NCI-H1092 treated with DMSO at 0.1 percent for 48 hours (cell line): ENCODE data around the gene CEP128.

Source experiments
- DNase-seq: peaks from one replicate; lab custom pipeline; 2025; lab: John Stamatoyannopoulos, UW

The CEP128 gene

DNA sequence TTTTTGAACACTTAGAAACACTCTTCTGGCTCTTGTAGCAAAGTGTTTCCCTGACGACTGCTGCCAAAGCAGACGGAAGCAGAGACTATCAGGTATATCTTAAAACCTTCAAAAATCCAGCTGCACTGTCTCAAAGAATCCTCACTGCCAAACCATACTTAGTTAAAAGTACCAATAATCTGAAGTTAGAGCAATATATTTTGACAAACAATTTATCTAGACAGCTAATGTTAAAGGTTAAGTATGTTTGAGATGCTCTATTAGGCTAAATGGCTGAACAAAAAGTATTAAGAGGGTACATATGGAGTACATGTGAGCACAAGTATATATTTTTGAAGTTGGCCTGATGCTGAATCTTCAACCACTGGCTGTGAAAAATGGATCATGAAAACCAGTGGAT is 398.3 kb downstream of the CEP128 start:
- DNase-seq: no peak

DNA sequence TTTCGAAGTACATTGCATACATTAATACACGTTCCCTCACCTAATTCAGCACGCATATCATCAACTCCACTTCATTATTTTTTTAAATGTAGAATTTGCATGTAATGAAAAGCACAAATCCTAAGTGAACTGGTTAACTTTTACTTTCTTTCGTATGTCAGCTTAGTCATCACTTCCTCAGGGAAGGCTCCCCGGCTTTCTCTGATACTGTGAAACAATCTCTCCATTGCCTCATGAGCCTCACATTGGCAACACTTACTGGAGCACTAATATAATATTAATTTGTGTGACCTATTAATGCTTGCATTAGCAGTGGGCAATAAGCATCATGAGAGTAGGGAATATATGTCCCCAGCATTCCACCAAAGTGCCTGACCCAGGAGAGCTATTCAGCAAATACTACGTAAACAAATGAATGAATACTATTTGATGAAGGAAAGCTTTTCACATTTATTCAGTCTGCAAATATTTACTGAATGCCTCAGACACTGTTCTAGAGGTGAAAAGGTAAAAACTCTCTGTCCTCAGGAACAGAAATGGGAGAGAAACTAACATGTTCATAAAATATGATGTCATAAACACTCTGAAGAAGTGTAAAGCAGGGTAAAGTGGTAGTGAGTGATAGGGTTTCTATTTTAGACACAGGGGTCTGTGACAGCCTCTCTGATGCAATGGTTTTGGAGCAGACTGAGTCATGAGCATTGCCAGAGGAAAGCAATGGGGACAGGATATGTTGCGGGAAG is 402.7 kb downstream of the CEP128 start:
- no peak for DNase-seq

DNA sequence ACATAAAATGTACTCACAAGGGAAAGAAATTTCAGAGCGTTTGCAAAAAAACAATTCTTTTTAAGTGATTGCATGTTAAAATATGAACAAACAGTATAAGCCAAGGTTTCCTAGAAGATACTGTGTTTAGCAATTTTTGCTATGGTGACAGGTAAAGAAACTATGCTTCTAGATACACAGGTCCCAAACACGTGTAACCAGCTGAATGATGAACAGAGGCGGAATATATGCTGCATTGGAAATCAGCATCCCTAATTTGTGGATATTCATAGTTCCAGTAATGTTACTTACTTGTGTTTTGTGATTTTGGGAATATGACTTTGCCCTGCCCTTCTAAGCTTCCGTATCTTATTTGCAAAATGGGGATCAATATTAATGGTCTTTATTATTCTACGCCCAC is 403.9 kb downstream of the CEP128 start:
- no peak for DNase-seq

DNA sequence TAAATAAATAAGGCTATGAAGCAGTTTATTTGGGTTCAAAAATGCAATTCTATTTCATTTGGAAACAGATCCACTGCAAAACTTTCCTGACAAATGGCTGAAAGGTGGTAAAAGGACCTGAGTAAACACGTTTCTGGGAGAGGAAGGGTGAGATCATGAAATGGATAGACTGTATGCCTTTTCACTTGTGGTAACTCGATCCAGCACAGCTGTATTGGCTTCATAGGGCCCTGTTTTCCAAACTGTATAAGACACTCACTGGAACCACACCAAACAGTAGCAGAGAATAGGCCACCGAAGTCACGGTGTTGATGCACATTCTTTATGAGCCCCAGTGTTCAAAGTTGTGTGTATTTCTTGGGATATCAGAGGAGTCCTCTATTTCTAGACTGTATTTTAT is 405.1 kb downstream of the CEP128 start:
- DNase-seq: peak; percentile 43

DNA sequence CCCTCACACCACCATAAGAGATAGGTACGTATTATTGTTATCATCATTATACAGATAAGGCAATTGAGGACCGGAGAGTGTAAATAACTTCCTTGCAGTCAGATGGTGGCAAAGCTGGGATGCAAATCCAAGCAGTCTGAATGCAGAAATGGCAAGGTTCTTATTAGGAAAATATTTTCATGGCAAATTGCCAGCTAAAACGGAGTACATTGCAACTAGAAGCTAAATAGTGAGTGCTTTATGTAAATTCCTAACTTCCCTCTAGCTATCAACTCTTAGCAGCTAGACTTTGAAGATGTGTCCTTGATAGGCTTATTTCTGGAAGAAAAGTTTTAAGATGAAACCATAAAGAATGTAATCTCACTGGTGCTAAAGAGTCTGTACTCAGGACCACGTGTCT is 406.4 kb downstream of the CEP128 start:
- DNase-seq: no peak

DNA sequence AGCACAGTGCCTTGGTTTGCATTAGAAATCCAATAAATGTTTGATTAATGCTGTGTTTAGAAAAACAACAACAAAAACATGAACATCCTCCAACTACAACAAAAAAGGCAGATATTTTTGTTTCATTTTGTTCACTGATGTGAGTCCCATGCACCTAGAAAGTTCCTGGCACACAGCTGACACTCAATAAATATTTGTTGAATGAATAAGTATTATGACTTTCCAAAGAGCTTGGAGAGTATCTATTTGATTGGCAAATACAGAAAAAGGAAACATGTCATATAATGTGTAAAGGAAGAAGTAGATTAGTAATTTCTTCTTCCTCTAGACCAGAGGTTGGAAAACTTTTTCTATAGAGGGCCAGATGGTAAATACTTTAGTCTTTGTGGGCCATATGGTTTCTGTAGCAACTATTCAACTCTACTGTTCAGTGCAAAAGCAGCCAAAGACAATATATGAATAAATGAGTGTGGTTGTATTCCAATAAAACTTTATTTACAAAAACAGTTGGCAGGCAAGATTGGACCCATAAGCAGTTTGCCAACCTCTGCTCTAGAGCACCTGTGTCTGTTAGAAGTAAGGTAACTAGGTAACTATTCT is 417.9 kb downstream of the CEP128 start:
- no peak for DNase-seq

DNA sequence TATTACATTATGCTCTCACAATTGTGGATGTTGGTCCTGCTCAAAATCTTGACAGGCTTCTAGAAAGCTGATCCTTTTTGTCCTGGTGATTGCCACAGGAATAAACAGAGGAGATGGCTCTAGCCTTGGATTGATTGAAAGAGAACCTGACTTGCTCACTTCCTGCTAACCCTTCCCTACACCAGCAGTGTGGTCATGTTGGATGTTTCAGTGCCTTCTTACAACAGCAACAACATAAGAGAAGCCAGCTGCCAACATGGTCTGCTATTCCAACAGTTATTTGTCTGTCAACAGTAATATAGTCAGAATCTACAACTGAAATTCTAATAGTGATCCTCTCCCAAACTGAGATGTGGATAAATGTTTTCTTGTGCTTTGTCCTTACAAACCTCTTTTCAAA is 418.6 kb downstream of the CEP128 start:
- DNase-seq: no peak

DNA sequence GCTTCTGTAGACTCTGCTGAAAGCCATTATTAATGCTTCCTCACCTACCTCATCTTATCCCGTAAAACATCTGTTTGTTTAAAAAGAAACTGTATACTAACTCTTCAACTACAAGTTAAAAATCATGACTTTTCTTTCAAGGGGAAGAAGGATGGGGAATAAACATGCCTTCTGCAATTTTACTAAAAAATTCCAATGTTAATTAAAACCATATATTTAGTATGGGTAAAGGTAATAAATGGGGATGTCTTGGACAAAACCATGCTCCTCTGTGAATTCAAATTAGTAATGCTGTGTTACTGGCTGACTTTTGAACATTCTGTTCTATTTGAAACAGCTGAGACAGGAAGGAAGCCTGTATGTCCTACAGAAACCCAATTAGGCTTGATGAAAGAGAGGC is 419.1 kb downstream of the CEP128 start:
- no peak for DNase-seq

DNA sequence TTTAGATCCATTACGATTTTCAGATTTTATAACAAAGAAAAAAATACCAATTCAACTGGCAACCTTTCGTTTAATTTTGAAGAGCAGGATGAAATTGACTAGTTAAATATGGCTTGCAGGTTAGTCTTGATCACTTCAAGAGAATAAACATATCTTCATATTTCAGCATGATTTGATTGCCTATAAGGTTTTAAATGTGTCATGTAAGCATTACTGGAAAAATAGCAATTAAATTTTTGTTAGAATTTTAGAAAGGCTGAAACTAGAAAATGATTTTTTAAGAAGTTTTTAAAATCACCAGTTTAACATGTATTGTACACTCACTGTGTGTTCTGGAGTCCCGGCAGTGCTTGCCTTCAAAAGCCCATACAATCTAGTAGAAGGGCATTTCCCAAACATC is 420.1 kb downstream of the CEP128 start:
- DNase-seq: no peak

DNA sequence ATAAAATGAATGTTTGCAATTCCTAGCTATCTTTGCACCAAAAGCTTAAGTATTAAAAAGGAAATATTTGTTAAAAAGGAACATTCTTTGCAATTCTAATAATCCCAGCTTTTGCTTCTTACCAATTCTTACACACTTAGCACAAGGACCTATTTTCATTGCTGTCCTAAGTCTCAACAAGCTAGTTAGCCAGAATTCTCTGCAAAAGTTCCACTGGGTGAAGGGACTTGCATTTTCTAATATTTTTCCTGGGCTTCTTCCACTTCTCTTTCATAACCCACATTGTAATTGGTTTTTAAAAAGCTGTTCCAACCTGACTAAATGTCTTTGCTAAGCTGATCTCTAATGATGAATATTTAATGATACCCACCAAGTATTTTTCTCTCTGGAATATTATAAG is 422.5 kb downstream of the CEP128 start:
- no peak for DNase-seq

DNA sequence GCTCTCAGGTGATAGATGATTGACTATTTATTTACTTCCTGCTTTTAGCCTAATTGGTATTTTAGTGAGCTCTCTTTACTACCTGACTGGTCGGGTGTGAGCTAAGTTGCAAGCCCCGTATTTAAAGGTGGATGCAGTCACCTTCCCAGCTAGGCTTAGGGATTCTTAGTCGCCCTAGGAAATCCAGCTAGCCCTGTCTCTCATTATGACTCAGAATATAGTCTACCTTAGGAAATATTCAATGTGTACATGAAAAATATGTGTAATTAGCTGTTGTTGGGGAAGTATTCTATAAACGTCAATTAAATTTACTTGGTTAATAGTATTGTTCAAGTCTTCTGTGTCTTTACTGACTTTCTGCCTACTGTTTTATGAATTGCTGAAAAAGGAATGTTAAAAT is 423.4 kb downstream of the CEP128 start:
- no peak for DNase-seq

DNA sequence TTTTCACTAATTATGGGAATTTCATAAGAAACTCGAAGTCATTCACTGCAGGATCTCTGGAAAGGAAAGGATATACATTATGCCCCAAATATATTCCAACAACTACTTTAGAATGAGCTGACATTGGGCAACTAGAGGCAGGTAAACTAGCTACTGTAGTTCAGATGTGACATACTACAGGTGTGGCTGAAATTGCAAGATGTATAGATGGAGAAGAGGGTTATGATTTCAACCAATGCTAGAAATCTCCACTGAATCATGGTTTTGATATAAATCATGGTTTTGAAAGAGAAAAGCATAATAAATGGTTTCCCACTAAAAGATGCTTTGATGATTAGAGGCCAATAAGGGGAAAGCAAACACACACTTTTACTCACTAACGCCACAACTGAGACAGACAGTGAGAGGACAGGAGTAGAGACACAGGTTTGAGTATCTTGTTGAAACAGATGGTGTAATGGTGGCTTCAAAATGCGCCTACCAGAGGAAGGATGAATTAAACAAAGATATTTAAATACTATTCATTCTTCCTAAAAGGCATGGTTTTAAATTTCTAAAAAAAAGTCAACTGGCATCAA is 434.2 kb downstream of the CEP128 start:
- DNase-seq: no peak

DNA sequence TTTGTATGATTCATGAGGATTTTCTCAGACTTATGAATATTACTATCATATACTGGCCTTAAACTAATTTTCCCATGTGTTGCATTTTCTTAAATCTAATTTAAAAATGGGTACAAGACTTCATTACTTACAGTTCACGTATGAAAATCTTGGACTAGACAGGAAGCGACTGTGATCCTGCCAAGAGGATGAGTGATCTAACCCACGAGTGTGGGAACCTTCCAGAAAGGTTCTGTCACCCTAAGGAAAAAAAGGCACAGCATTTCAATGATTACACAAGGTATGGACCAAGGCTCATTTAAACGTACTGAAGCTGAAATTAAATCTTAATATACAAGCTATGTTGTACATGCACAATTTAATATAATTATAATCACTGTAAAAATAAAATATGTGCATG is 436.8 kb downstream of the CEP128 start:
- DNase-seq: no peak

DNA sequence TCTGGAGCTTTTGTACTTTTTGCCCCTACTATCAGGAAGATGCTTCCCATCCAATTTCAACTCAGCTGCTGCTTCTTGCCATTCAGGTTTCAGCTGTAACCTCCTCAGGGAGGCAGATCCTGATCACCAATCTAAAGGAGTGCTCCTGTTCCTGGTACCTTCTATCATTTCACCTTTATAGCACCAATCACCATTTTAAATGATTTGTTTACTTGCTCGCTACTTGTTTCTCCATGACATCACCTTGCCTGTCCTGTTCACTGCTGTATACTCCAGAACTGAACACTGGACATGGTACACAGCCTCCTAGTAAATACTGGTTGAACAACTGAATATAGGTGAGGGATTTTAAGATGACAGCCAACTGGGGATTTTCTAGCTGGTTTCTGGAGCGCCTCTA is 443.0 kb downstream of the CEP128 start:
- no peak for DNase-seq

DNA sequence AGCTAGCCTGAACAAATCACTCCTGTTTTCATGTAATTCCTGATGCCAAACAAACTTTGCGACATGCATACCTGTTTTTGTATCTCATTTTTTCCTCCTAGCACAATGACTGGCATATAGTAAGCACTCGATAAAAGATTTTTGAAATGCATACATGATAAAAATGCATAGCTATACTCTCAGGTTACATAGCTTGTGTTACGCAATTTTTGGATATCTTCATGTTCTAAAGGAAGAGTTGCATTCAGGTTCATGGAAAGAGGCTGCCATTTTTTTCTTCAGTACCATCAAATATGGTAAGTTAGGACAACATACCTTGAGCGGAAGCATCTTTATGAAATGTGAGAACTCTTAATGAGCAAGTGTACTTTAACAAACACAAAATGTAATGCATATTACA is 445.4 kb downstream of the CEP128 start:
- DNase-seq: no peak

DNA sequence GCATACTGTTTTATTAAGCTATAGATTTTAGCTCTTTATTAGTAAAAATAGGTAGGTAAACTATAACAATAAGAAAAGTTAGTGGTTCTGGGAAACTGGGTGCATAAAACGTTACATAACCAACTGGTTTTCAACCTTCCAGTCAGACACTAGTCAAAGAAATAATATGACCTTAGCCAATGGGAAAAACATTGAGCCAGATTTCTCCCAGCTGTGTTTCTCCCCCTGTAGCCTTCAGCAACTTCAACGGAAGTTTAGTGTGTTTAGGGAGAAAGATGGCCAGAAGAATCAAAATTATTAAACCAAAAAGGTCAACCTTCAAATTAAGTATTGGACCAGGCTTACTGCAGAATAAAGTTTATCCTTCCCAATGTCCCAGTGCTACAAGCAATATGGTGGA is 446.8 kb downstream of the CEP128 start:
- DNase-seq: no peak

DNA sequence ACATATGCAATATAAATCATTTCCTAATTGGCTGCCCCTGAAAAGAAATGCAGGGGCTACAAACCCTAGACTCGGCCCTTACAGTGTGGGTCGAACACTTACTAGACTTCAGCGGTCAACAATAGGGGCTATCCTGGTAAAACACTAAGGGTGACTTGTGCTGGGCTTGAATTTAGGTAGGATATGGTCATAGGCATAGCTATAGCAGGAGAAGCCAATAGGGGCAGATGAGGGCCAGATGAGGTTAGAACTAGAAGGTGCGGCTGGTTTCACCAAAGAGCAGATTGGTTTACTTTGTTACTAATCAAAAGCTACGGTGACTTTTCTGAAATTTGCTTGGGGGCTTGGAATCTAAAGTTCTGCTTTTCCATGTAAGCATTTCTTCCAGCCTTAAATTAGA is 447.9 kb downstream of the CEP128 start:
- no peak for DNase-seq

DNA sequence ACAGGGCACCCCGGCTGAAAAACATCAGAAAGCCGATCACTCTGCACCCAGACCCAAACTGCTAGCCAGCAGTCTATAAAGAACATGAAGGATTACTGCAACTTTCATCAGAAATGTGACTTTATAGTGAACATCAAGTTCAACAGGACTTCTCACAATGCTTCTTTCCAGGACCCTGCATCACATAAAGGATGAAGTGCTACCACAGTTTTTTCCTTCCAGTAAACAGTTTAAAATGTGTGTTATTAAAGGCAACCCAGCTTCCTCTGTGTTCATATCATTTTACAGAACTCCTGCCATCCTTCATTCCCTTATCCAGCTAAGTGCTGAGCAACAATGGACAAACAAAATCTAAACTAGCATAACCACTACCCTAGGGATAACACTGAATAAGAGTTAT is 449.9 kb downstream of the CEP128 start:
- no peak for DNase-seq

DNA sequence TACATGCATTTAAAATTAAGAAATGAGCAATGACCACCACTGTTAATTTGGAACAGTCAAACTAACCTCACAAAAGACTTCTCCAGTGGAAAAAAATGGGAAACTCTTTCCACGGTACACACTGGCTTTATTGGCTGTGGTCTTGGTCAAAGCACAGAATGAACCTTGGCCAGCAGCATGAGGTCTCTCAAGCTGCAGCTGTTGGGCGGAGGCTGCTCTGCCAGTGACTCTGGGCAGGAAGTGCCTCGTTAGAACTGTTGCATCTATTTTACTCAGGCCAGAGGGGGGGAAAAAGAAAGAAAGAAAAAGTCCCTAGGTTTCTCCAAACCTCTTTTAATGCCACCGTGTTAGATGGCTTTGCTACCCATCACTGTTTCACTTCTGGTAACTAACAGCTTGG is 450.4 kb downstream of the CEP128 start:
- no peak for DNase-seq

DNA sequence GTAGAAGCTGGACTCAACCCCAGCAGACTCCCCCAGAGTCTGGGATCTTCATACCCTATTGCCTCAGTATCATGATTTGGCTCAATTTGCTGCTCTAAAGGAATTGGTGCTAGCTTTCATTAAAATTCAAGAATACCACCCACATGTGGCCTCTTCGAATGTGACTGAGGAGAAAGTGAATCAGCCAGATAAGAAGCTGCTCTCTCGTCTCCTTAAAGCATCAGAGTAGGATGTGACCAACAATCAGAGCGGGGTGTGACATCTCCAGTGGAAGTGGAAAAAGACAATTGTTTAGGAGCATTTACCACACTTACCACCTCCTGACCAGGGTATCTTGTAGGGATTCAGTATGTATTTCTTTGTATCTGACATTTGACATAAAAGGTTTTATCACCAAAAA is 452.0 kb downstream of the CEP128 start:
- no peak for DNase-seq

DNA sequence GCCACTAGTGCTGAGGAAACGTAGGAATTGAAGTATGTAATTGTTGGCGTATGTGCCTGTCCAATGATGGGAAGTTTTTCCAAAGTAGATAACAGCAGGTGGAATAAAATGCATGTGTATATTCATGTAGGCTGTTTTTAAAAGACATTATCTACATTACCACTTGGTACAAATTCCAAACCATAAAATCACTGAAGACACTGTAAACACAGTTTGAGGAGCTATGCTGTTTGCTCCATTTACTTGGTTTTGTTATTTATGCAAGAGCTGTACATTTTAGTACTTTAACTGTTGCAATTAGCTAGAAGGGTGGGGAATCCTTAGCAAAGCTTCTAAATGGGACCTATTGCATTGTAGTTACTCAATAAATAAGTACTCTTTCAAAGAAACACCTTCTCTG is 455.8 kb downstream of the CEP128 start:
- no peak for DNase-seq

DNA sequence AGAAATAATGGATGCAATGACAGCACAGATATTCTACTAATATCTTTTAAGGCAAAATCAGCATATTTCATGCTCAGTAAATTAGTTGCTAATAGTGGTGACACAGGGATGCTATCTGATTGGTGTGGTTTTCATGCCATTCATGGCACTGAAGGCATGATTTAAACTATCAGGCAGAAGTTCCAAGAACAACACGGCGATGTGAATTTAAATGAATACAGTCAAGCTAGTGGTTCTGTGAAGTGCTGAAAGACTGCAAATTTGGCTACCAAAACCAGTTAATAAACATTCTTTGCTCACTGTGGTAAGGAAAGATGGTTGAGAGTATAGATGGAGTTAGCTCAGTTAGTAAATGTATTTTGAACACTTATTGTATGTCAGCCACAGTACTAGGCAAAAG is 458.2 kb downstream of the CEP128 start:
- no peak for DNase-seq

DNA sequence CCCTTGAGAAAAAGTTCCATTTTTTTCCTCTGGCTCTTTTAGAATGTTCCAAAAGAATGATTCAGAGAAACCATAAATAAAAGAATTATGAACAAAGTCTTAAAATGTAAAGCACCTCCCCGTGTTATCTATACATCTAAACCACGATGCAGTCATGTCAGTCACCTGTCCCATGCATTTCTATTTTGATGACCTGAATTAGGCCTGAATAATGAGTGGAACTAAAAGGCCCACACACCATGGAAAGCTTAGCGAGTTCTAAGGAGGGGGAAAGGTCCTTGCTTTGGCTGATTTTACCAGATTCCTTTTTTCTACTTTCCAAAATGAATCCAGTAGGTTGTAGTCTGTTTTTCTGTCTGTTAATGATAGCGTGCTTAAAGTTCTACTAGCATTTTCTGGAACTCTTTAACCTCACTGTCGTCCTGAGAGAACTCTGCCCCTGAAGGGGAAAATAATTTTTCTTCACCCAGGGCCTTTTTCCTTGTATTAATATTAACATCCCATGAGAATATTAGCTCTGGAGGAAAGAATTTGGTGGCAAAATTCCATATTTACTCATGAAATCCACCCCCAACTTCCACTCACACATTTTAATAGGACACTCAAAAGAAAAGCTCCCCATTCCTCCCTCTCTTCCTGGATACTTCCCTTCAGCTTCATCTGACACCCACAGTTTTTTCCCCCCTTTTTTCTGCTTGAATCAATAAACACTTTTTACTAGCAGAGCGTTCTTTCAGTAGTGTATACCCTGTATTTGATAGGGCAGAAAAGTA is 464.0 kb downstream of the CEP128 start:
- no peak for DNase-seq
